Measurements from ENCODE around the gene NTMT1.
A peak's percentile ranks its signal among the peaks of the same experiment; 100 is the strongest.

NTMT1 gene

GRCh38 chr9:129627556-129628440 lies 1.8 kb downstream of the NTMT1 start:
- Histone ChIP-seq H3K36me3 (ENCODE audit: control insufficient read depth, insufficient read depth, low read length) (peaks cover 4% of the 10 kb centered on the region), H3K9me3 (ENCODE audit: control insufficient read depth, low read length) (no peaks in the 10 kb centered on the region), H3K4me1 (ENCODE audit: control insufficient read depth, insufficient read depth, low read length) (peaks cover 10% of the 10 kb centered on the region), H3K27ac (ENCODE audit: insufficient read depth, low read depth, low read length, poor library complexity, severe bottlenecking) (no peak overlapping the region), H3K27me3 (ENCODE audit: control insufficient read depth, insufficient read depth, low read length, poor library complexity, severe bottlenecking) (no peaks in the 10 kb centered on the region), H3K4me3 (ENCODE audit: insufficient read depth, low read depth, low read length) (peak overlapping the region; percentile 75)
- 83 to 87% methylated on average over 12 of the region's 12 CpGs for WGBS, 2 experiments

- no peak overlapping the region for H3K27ac ChIP-seq (ENCODE audit: insufficient read depth, low read depth, low read length, poor library complexity, severe bottlenecking)
- 95 to 96% methylated on average over 6 of the region's 6 CpGs for WGBS, 2 experiments
- no peaks in the 10 kb centered on the region for H3K9me3 ChIP-seq (ENCODE audit: control insufficient read depth, low read length)
- H3K27me3 ChIP-seq (ENCODE audit: control insufficient read depth, insufficient read depth, low read length, poor library complexity, severe bottlenecking): no peaks in the 10 kb centered on the region
- peaks cover 6% of the 10 kb centered on the region for H3K36me3 ChIP-seq (ENCODE audit: control insufficient read depth, insufficient read depth, low read length)
- H3K4me3 ChIP-seq (ENCODE audit: insufficient read depth, low read depth, low read length): no peak overlapping the region
- H3K4me1 ChIP-seq (ENCODE audit: control insufficient read depth, insufficient read depth, low read length): peaks cover 10% of the 10 kb centered on the region
These were observed 2.7 kb downstream of the NTMT1 start for GRCh38 chr9:129628709-129629108.

- Histone ChIP-seq H3K4me1 (ENCODE audit: control insufficient read depth, insufficient read depth, low read length) (peaks cover 10% of the 10 kb centered on the region), H3K27ac (ENCODE audit: insufficient read depth, low read depth, low read length, poor library complexity, severe bottlenecking) (no peak overlapping the region), H3K4me3 (ENCODE audit: insufficient read depth, low read depth, low read length) (no peak overlapping the region), H3K9me3 (ENCODE audit: control insufficient read depth, low read length) (no peaks in the 10 kb centered on the region), H3K36me3 (ENCODE audit: control insufficient read depth, insufficient read depth, low read length) (peaks cover 11% of the 10 kb centered on the region), H3K27me3 (ENCODE audit: control insufficient read depth, insufficient read depth, low read length, poor library complexity, severe bottlenecking) (no peaks in the 10 kb centered on the region)
- 96 to 97% methylated on average over 8 of the region's 8 CpGs for WGBS, 2 experiments
These were observed 3.4 kb downstream of the NTMT1 start for GRCh38 chr9:129629251-129629820.

- Histone ChIP-seq H3K36me3 (ENCODE audit: control insufficient read depth, insufficient read depth, low read length) (peaks cover 26% of the 10 kb centered on the region), H3K27me3 (ENCODE audit: control insufficient read depth, insufficient read depth, low read length, poor library complexity, severe bottlenecking) (no peaks in the 10 kb centered on the region), H3K27ac (ENCODE audit: insufficient read depth, low read depth, low read length, poor library complexity, severe bottlenecking) (no peak overlapping the region), H3K4me3 (ENCODE audit: insufficient read depth, low read depth, low read length) (no peak overlapping the region), H3K4me1 (ENCODE audit: control insufficient read depth, insufficient read depth, low read length) (peaks cover 10% of the 10 kb centered on the region), H3K9me3 (ENCODE audit: control insufficient read depth, low read length) (no peaks in the 10 kb centered on the region)
- WGBS, 2 experiments: 82 to 84% methylated on average over 21 of the region's 21 CpGs
These were observed 5.2 kb downstream of the NTMT1 start for GRCh38 chr9:129630967-129631673.

GRCh38 chr9:129631674-129632129 lies 5.7 kb downstream of the NTMT1 start:
- H3K36me3 ChIP-seq (ENCODE audit: control insufficient read depth, insufficient read depth, low read length): peaks cover 26% of the 10 kb centered on the region
- no peak overlapping the region for H3K4me3 ChIP-seq (ENCODE audit: insufficient read depth, low read depth, low read length)
- H3K4me1 ChIP-seq (ENCODE audit: control insufficient read depth, insufficient read depth, low read length): peaks cover 10% of the 10 kb centered on the region
- no peaks in the 10 kb centered on the region for H3K27me3 ChIP-seq (ENCODE audit: control insufficient read depth, insufficient read depth, low read length, poor library complexity, severe bottlenecking)
- H3K9me3 ChIP-seq (ENCODE audit: control insufficient read depth, low read length): no peaks in the 10 kb centered on the region
- WGBS, 2 experiments: 89 to 90% methylated on average over 19 of the region's 19 CpGs
- H3K27ac ChIP-seq (ENCODE audit: insufficient read depth, low read depth, low read length, poor library complexity, severe bottlenecking): no peak overlapping the region

GRCh38 chr9:129632460-129632859 lies 6.5 kb downstream of the NTMT1 start:
- Histone ChIP-seq H3K27me3 (ENCODE audit: control insufficient read depth, insufficient read depth, low read length, poor library complexity, severe bottlenecking) (no peaks in the 10 kb centered on the region), H3K36me3 (ENCODE audit: control insufficient read depth, insufficient read depth, low read length) (peaks cover 33% of the 10 kb centered on the region), H3K9me3 (ENCODE audit: control insufficient read depth, low read length) (no peaks in the 10 kb centered on the region), H3K27ac (ENCODE audit: insufficient read depth, low read depth, low read length, poor library complexity, severe bottlenecking) (no peak overlapping the region), H3K4me3 (ENCODE audit: insufficient read depth, low read depth, low read length) (no peak overlapping the region), H3K4me1 (ENCODE audit: control insufficient read depth, insufficient read depth, low read length) (peaks cover 4% of the 10 kb centered on the region)
- WGBS, 2 experiments: 96% methylated on average over 13 of the region's 13 CpGs

- no peaks in the 10 kb centered on the region for H3K27me3 ChIP-seq (ENCODE audit: control insufficient read depth, insufficient read depth, low read length, poor library complexity, severe bottlenecking)
- no peak overlapping the region for H3K27ac ChIP-seq (ENCODE audit: insufficient read depth, low read depth, low read length, poor library complexity, severe bottlenecking)
- H3K36me3 ChIP-seq (ENCODE audit: control insufficient read depth, insufficient read depth, low read length): peaks cover 36% of the 10 kb centered on the region
- WGBS, 2 experiments: 91 to 92% methylated on average over 4 of the region's 4 CpGs
- no peaks in the 10 kb centered on the region for H3K9me3 ChIP-seq (ENCODE audit: control insufficient read depth, low read length)
- no peaks in the 10 kb centered on the region for H3K4me1 ChIP-seq (ENCODE audit: control insufficient read depth, insufficient read depth, low read length)
- no peak overlapping the region for H3K4me3 ChIP-seq (ENCODE audit: insufficient read depth, low read depth, low read length)
These were observed 7.2 kb downstream of the NTMT1 start for GRCh38 chr9:129633207-129633606.

- no peaks in the 10 kb centered on the region for H3K9me3 ChIP-seq (ENCODE audit: control insufficient read depth, low read length)
- H3K4me3 ChIP-seq (ENCODE audit: insufficient read depth, low read depth, low read length): no peak overlapping the region
- WGBS, 2 experiments: 88 to 89% methylated on average over 13 of the region's 13 CpGs
- no peak overlapping the region for H3K27ac ChIP-seq (ENCODE audit: insufficient read depth, low read depth, low read length, poor library complexity, severe bottlenecking)
- H3K4me1 ChIP-seq (ENCODE audit: control insufficient read depth, insufficient read depth, low read length): no peaks in the 10 kb centered on the region
- peaks cover 38% of the 10 kb centered on the region for H3K36me3 ChIP-seq (ENCODE audit: control insufficient read depth, insufficient read depth, low read length)
- no peaks in the 10 kb centered on the region for H3K27me3 ChIP-seq (ENCODE audit: control insufficient read depth, insufficient read depth, low read length, poor library complexity, severe bottlenecking)
These were observed 7.9 kb downstream of the NTMT1 start for GRCh38 chr9:129633848-129634247.

GRCh38 chr9:129635099-129636065 lies 9.4 kb downstream of the NTMT1 start:
- H3K4me1 ChIP-seq (ENCODE audit: control insufficient read depth, insufficient read depth, low read length): peaks cover 1% of the 10 kb centered on the region
- H3K27ac ChIP-seq (ENCODE audit: insufficient read depth, low read depth, low read length, poor library complexity, severe bottlenecking): no peak overlapping the region
- H3K27me3 ChIP-seq (ENCODE audit: control insufficient read depth, insufficient read depth, low read length, poor library complexity, severe bottlenecking): no peaks in the 10 kb centered on the region
- H3K4me3 ChIP-seq (ENCODE audit: insufficient read depth, low read depth, low read length): no peak overlapping the region
- WGBS, 2 experiments: 97 to 98% methylated on average over 34 of the region's 34 CpGs
- peaks cover 41% of the 10 kb centered on the region for H3K36me3 ChIP-seq (ENCODE audit: control insufficient read depth, insufficient read depth, low read length)
- no peaks in the 10 kb centered on the region for H3K9me3 ChIP-seq (ENCODE audit: control insufficient read depth, low read length)
